K562 (cell line): ENCODE data around the gene GIPR. TPM values are rescaled to one million over a fixed set of nuclear protein-coding genes. Genes with fewer than 3 reads are reported as not detected.

Experiments
- BDP1 ChIP-seq: IDR thresholded peaks from 3 replicates; pipeline ENCODE4 v1.6.1; 2011; ENCODE audit not compliant: insufficient read length, insufficient read depth
- CAMTA2 ChIP-seq: fragments of 250-450 bp; sonication (Bioruptor Pico); conservative IDR thresholded peaks from 2 replicates; pipeline ENCODE4 v1.5.1; 2022
- CBFA2T2 ChIP-seq: fragments of 450-650 bp; conservative IDR thresholded peaks from 2 replicates; pipeline ENCODE4 v1.6.1; 2017; ENCODE audit warnings: mild to moderate bottlenecking
- CBFB ChIP-seq: sonication (generic); formaldehyde crosslinking; IDR thresholded peaks from 2 replicates; pipeline ENCODE4 v1.4.0; 2020; ENCODE audit warnings: mild to moderate bottlenecking, missing genetic modification reagents
- CEBPB ChIP-seq: fragments of 450-650 bp; IDR thresholded peaks from 2 replicates; pipeline ENCODE4 v1.6.1; 2016; ENCODE audit warnings: missing genetic modification characterization, missing compliant biosample characterization
- EGR1 ChIP-seq: fragments of 450-650 bp; conservative IDR thresholded peaks from 2 replicates; pipeline ENCODE4 v1.6.1; 2017; ENCODE audit warnings: mild to moderate bottlenecking
- HMG20A ChIP-seq: fragments of 450-650 bp; formaldehyde crosslinking; conservative IDR thresholded peaks from 2 replicates; pipeline ENCODE4 v1.4.0; 2020; ENCODE audit warnings: mild to moderate bottlenecking, mixed read lengths
- KLF1 ChIP-seq: fragments of 450-650 bp; IDR thresholded peaks from 2 replicates; pipeline ENCODE4 v1.6.1; 2016; ENCODE audit warnings: missing genetic modification characterization, missing compliant biosample characterization
- POLR2AphosphoS5 ChIP-seq: IDR thresholded peaks from 2 replicates; pipeline ENCODE4 v1.6.1; 2011; ENCODE audit warnings: mild to moderate bottlenecking, low read depth, low read length, moderate library complexity; ENCODE audit not compliant: control insufficient read depth, insufficient read depth
- POLR2G ChIP-seq: fragments of 200-400 bp; formaldehyde crosslinking; IDR thresholded peaks from 2 replicates; pipeline ENCODE4 v1.6.1; 2017; ENCODE audit warnings: low read depth, mild to moderate bottlenecking, antibody characterized with exemption, low read length, moderate library complexity
- PURB ChIP-seq: sonication (generic); formaldehyde crosslinking; IDR thresholded peaks from 2 replicates; pipeline ENCODE4 v1.9.0; 2021; ENCODE audit warnings: low read depth, mild to moderate bottlenecking, missing genetic modification reagents
- PYGO2 ChIP-seq: fragments of 450-650 bp; IDR thresholded peaks from 2 replicates; pipeline ENCODE4 v1.6.1; 2016; ENCODE audit warnings: mild to moderate bottlenecking, missing genetic modification characterization, moderate library complexity, missing compliant biosample characterization
- RHOXF2B ChIP-seq: fragments of 250-450 bp; sonication (Bioruptor Pico); conservative IDR thresholded peaks from 2 replicates; pipeline ENCODE4 v1.5.1; 2021
- SIN3B ChIP-seq: fragments of 450-650 bp; IDR thresholded peaks from 2 replicates; pipeline ENCODE4 v1.6.1; 2017; ENCODE audit warnings: low read depth, mild to moderate bottlenecking, moderate library complexity
- SMARCA5 ChIP-seq: fragments of 450-650 bp; IDR thresholded peaks from 2 replicates; pipeline ENCODE4 v1.6.1; 2016
- WHSC1 ChIP-seq: IDR thresholded peaks from one replicate; pipeline ENCODE4 v1.6.1; 2012; ENCODE audit warnings: low read length, control low read depth, inconsistent platforms
- XRCC5 ChIP-seq: fragments of 200-400 bp; formaldehyde crosslinking; IDR thresholded peaks from 2 replicates; pipeline ENCODE4 v1.6.1; 2017; ENCODE audit warnings: low read depth, mild to moderate bottlenecking, low read length
- ZBTB17 ChIP-seq: fragments of 450-650 bp; formaldehyde crosslinking; IDR thresholded peaks from 2 replicates; pipeline ENCODE4 v1.4.0; 2020; ENCODE audit warnings: mild to moderate bottlenecking
- polyA plus RNA-seq, 8 experiments: library from polyadenylated mRNA; depleted of rRNA in 4 of 8; stranded (reverse) in 5 of 8; unstranded in 3 of 8; fragments of >200 nt; fragmentation: Nextera tagmentation in 2 of 8; fragmentation: Illumina TruSeq in 1 of 8; extraction: Ambion mirVana in 2 of 8; extraction: Trizol in 1 of 8; gene quantifications; 2 replicates each; pipeline versions ENCODE4 v1.2.1 to v1.2.3, GENCODE V29; 2011 to 2014; ENCODE audit warnings: inconsistent platforms in 1 of 8, missing spikeins in 1 of 8
- total RNA-seq, 7 experiments: library from RNA; depleted of rRNA in 6 of 7; stranded (reverse); fragments of >200 nt in 6 of 7; fragmentation: Illumina TruSeq in 2 of 7; extraction: Trizol in 2 of 7; gene quantifications; 2 replicates each; pipeline versions ENCODE4 v1.2.1 to v1.2.3, GENCODE V29; 2011 to 2021; ENCODE audit warnings: low replicate concordance in 1 of 7
- TF ChIP-seq, protein P1 (sequence below): sonication (generic); formaldehyde crosslinking; IDR thresholded peaks from 2 replicates; pipeline ENCODE4 v1.8.0; 2022; ENCODE audit warnings: mild to moderate bottlenecking, missing genetic modification reagents
- TF ChIP-seq, protein P2 (sequence below), 2 experiments: fragments of 450-650 bp in 1 of 2; sonication (generic) in 1 of 2; formaldehyde crosslinking; conservative IDR thresholded peaks; 2 replicates each; pipeline versions ENCODE4 v1.4.0 to v1.8.1; 2020 to 2022; ENCODE audit warnings: mild to moderate bottlenecking in 1 of 2, missing genetic modification reagents in 1 of 2
- TF ChIP-seq, protein P3 (sequence below): sonication (generic); formaldehyde crosslinking; IDR thresholded peaks from 2 replicates; pipeline ENCODE4 v1.8.0; 2022; ENCODE audit warnings: mild to moderate bottlenecking, missing genetic modification reagents, borderline replicate concordance
- TF ChIP-seq, protein P4 (sequence below): sonication (generic); IDR thresholded peaks from 2 replicates; pipeline ENCODE4 v1.6.1; 2016
- TF ChIP-seq, protein P5 (sequence below), 2 experiments: fragments of 450-650 bp; conservative IDR thresholded peaks; 2 replicates each; pipeline ENCODE4 v1.6.1; 2017; ENCODE audit warnings: mild to moderate bottlenecking in 2 of 2, moderate library complexity in 2 of 2

The GIPR gene
- total and polyA plus RNA-seq, 9 of the 15 experiments (the other 6 are each of a cell fraction or from before 2014, with no cell fraction given): 2.2 to 26.8 (median 12.7) TPM

DNA sequence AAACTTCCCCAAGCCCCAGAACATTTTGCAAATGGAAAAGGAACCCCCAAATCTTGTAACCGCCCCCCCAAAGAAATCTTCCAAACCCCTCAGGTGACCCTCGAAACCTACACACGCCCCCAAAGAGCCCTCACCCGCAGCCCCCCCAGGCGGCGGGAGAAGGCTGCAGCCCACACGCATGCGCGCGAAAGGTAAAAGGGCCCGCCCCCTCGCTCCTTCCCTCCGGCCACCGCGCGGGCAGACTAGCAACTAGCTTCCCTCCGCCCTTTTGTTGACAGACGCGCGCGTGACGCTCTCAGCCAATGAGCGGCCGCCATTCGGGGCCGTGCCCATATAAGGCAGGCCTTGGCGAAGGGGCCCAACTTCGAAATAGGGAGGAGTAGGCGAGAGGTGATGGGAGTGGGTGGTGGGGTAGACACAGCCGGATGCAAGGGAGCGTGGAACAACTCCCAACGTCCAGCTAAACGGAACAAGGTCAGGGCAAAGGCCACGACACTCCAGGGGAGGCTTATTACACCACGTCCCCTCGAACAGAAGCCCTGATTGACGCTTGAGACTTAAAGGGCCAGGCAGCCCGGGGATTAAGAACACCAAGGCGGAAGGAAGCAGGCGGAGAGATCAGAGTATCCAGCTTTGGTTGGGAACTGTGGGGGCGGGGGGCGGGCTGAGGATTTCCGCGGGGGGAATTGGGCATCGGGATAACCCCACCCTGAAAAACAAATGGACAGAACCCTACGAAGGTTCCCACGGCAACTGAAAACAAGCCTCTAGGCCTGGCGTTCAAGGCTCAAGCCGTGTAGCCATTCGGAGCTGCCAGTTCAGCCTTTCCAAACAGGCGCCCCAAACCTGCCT lies 49.3 kb downstream of the GIPR start (continued):
- TF ChIP-seq, protein P1, sequence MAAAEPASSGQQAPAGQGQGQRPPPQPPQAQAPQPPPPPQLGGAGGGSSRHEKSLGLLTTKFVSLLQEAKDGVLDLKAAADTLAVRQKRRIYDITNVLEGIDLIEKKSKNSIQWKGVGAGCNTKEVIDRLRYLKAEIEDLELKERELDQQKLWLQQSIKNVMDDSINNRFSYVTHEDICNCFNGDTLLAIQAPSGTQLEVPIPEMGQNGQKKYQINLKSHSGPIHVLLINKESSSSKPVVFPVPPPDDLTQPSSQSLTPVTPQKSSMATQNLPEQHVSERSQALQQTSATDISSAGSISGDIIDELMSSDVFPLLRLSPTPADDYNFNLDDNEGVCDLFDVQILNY: no peak
- no peak for TF ChIP-seq CBFB
- no peak for TF ChIP-seq HMG20A (CRISPR knock-in tag)
- TF ChIP-seq SMARCA5: no peak
- TF ChIP-seq POLR2AphosphoS5: peak; percentile 59; the same call in 1 of the 2 replicates
- TF ChIP-seq PYGO2 (tag): no peak
- TF ChIP-seq XRCC5: peak; percentile 88
- TF ChIP-seq WHSC1: no peak
- TF ChIP-seq CAMTA2 (CRISPR knock-in tag): no peak
- no peak; the same call in 1 of the 2 replicates for TF ChIP-seq SIN3B
- TF ChIP-seq PURB: no peak
- TF ChIP-seq, protein P2, sequence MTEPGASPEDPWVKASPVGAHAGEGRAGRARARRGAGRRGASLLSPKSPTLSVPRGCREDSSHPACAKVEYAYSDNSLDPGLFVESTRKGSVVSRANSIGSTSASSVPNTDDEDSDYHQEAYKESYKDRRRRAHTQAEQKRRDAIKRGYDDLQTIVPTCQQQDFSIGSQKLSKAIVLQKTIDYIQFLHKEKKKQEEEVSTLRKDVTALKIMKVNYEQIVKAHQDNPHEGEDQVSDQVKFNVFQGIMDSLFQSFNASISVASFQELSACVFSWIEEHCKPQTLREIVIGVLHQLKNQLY (CRISPR knock-in tag; conservative IDR thresholded peaks at IDR 0.05): no peak
- TF ChIP-seq EGR1: peak; percentile 98
- TF ChIP-seq, protein P3, sequence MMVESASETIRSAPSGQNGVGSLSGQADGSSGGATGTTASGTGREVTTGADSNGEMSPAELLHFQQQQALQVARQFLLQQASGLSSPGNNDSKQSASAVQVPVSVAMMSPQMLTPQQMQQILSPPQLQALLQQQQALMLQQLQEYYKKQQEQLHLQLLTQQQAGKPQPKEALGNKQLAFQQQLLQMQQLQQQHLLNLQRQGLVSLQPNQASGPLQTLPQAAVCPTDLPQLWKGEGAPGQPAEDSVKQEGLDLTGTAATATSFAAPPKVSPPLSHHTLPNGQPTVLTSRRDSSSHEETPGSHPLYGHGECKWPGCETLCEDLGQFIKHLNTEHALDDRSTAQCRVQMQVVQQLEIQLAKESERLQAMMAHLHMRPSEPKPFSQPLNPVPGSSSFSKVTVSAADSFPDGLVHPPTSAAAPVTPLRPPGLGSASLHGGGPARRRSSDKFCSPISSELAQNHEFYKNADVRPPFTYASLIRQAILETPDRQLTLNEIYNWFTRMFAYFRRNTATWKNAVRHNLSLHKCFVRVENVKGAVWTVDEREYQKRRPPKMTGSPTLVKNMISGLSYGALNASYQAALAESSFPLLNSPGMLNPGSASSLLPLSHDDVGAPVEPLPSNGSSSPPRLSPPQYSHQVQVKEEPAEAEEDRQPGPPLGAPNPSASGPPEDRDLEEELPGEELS (CRISPR knock-in tag): peak; percentile 73; the same call in 1 of the 2 replicates
- TF ChIP-seq, protein P4, sequence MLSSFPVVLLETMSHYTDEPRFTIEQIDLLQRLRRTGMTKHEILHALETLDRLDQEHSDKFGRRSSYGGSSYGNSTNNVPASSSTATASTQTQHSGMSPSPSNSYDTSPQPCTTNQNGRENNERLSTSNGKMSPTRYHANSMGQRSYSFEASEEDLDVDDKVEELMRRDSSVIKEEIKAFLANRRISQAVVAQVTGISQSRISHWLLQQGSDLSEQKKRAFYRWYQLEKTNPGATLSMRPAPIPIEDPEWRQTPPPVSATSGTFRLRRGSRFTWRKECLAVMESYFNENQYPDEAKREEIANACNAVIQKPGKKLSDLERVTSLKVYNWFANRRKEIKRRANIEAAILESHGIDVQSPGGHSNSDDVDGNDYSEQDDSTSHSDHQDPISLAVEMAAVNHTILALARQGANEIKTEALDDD: 0 out of 2 replicates have a peak, but pooled peaks have one; percentile 25
- TF ChIP-seq POLR2G: peak; percentile 81
- peak; percentile 35; the same call in 1 of the 2 replicates for TF ChIP-seq CBFA2T2
- TF ChIP-seq ZBTB17 (CRISPR knock-in tag): 0 out of 2 replicates have a peak, but pooled peaks have one; percentile 12
- TF ChIP-seq, protein P5, sequence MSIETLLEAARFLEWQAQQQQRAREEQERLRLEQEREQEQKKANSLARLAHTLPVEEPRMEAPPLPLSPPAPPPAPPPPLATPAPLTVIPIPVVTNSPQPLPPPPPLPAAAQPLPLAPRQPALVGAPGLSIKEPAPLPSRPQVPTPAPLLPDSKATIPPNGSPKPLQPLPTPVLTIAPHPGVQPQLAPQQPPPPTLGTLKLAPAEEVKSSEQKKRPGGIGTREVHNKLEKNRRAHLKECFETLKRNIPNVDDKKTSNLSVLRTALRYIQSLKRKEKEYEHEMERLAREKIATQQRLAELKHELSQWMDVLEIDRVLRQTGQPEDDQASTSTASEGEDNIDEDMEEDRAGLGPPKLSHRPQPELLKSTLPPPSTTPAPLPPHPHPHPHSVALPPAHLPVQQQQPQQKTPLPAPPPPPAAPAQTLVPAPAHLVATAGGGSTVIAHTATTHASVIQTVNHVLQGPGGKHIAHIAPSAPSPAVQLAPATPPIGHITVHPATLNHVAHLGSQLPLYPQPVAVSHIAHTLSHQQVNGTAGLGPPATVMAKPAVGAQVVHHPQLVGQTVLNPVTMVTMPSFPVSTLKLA (conservative IDR thresholded peaks at IDR 0.05): peak; percentile 99
- TF ChIP-seq BDP1: no peak
- no peak for TF ChIP-seq RHOXF2B
- peak; percentile 87 for TF ChIP-seq KLF1 (tag)
- no peak; the same call in 1 of the 2 replicates for TF ChIP-seq CEBPB (tag)
